Ammon's horn (tissue), 1 donor: ENCODE results near the gene MAMSTR.
A peak's percentile ranks its signal among the peaks of the same experiment; 100 is the strongest.
"Not testable (repeated sequence)": the region's sequence is repeated elsewhere in the genome, so short reads cannot be mapped to it uniquely, and the experiment has no call there.

ENCODE experiments used
- DNase-seq: peaks from one replicate; pipeline ENCODE4 v3.0.0-alpha.2; 2016; ENCODE audit warnings: low spot score

Gene MAMSTR

GRCh38 chr19:48720613-48721296 is 1.2 kb upstream of the MAMSTR start:
- DNase-seq = peak; percentile 100

DNA sequence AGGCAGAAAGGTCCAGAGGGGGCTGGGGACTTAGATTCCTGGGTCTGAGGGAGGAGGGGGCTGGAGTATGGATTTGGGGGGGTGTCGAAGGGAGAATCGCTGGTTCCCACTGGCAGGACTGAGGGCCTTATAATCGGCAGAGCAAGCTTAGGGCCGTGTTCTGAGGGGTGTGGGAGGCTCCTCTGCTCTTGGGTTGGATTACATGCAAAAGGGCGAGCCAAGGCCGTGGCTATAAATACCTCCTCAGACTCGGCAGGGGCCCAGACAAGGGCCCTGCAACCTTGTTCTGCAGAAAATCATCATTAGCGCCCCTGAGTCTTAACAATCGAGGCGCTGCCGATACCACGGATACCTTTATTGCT is 707 bp upstream of the MAMSTR start:
- DNase-seq = no peak

GRCh38 chr19:48718711-48719231 is 754 bp downstream of the MAMSTR start:
- no peak for DNase-seq

DNA sequence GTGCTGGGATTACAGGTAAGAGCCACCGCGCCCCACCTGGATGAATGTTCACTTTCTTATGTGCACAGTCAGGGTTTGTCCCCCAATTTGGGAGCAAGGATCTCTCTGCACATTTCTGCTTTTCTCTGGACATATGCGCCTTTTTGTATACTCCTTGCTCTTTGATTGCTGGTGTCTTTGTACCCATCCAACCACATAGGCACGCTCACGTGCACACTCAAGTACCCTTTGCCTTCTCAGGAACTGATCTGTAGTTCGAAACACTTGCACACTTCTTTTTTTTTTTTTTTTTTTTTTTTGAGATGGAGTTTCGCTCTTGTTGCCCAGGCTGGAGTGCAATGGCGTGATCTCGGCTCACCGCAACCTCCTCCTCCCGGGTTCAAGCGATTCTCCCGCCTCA is 1.4 kb downstream of the MAMSTR start:
- not testable (repeated sequence) for DNase-seq

- peak; percentile 81 for DNase-seq
These were observed 2.8 kb downstream of the MAMSTR start for GRCh38 chr19:48716562-48717291.

DNA sequence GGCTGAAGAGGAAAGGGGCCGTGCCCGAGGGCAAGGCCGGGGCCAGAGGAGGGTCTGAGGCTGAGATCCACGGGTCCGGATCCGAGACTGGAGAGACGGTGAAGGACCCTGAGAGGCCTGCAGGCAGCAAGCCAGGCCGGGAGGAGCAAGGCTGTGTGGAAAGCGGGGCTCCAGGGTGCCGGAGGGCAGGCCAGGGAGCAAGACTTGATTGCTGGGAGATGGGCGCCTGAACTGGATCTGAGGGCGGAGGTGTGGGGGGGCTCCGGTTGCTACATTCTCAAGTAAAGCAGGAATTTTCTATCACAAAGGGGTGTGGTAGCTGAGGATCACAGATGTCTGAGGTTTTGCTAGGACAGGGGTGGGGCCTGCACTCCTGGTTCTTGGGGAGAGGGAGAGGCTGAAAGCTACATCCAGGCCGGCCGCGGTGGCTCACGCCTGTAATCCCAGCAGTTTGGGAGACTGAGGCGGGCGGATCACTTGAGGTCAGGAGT is 3.8 kb downstream of the MAMSTR start:
- DNase-seq = no peak

- no peak for DNase-seq
These were observed 4.5 kb downstream of the MAMSTR start for GRCh38 chr19:48714759-48715675.

- DNase-seq = peak; percentile 100
These were observed 5.4 kb downstream of the MAMSTR start for GRCh38 chr19:48713864-48714755.

DNA sequence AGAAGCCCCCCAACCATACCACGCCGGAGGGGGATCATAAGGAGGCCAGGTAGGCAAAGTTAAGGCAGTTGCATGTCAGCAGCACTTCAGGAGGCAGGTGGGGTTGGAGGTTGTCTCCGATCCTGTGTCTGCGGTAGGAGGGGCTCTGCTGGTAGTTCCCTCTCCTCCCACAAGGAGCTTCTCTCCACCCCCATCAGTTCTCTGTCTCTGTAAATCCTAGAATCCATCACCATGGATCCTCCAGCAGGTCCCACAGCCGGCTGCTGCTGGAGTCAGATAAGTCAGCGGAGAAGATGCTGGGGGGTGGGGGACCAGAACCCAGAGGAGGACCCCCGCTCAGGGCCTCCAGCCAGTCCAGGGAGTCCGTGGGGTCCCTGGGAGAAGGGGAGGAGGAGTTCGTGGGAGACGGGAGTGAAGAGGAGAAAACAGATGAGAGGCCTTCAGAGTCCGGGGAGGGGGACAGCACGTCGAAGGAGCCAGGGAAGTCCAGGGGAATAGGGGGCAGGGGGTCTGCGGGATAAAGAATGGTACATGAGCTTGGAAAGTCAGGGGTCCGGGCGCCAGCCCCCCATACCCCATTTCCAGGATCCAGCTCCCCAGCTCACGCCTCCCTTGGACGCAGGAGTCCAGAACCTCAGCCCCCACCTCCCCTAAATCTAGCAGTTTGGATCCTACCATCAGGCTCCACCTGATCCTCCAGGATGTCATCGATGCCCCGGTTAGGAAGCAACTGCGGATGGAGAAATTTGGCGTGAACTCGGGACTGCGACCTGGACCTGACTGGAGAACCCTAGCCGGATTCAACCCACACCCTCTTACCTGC is 6.3 kb downstream of the MAMSTR start:
- DNase-seq = no peak

GRCh38 chr19:48711106-48711662 is 8.3 kb downstream of the MAMSTR start:
- DNase-seq = no peak

DNA sequence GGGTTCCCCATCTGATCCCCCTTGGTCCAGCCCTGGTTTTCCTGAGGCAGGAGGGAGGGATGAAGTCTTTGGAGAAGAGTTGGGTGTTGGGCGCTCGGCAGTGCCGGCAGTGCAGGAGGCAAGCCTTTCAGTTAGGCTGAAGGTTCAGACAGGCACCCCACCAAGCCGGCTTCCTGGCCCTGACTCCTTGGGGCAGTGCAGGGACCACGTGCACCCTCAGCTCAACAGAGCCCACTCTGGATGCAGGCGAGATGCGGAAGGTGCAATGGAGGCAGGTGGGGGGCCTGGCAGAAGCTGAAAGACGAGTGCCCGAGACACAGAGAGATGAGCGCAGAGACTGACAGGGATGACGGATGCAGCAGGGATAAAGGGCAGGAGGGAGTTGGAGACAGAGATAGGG is 11.1 kb downstream of the MAMSTR start:
- no peak for DNase-seq

DNA sequence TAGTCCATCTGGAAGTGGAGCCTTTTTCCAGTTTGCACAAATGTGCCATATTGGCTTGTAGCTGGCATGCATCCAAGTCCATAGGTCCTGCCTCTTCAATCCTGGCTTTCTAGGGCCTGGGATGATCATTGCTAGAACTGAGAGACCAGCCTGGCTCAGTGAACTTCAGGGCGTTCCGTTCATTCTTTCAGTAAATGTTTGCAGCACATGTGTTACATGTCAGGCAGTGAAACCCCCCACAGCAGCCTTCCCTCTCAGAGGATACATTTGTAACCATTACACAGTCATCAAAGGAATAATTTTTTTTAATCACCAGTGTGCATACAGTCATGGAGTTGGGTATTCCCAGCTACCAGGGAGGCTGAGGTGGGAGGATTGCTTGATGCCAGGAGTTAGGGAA is 14.1 kb downstream of the MAMSTR start:
- DNase-seq = no peak

GRCh38 chr19:48703316-48703715 is 16.2 kb downstream of the MAMSTR start:
- no peak for DNase-seq

DNA sequence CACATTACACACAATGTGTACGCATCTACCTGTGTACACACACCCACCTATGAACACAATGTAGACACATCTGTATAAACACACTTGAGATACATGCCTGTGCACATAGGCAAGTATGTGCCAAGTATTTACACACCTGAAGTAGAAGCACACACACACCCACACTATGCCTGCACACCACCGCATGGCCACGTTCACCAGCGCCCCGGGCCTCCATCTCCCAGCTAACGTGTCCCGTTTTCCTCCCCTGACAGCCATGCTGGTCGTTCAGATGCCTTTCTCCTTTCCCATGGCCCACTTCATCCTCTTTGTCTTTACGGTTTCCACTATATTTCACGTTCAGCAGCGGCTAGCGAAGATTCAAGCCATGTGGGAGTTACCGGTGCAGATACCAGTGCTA is 16.8 kb downstream of the MAMSTR start:
- no peak for DNase-seq

- no peak for DNase-seq
These were observed 21.5 kb downstream of the MAMSTR start for GRCh38 chr19:48698046-48698445.

DNA sequence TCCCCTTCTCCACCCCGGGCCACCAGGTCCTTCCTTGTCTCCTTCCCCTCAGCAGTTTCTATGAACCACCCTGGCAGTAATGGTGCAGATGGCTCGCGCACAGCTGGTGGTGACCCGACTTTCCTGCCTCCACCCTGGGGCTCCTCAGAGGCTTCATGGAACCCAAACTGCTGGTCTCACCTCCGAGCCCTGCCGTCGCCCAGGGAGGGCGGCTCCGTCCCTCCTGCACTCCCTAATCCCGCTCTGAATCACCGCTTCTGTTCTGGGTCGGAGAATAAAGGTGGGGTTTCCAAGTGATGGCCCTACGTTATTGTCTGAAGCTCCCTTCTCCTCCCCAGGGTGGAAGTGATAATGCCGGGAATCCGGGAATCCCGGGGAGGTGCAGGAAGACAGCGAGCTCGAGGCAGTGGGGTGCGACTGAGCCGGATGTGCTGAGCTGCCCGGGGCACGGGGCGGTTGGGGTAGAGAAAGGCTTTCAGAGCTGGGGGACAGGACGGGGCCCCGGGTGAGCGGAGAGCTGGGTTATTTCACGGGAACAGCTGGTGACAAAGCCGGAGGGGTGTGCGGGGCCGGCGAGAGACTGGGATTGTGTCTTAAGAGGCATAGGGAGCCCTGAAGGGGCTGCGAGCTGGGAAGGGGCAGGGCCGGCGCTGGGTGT is 23.0 kb downstream of the MAMSTR start:
- DNase-seq = no peak

DNA sequence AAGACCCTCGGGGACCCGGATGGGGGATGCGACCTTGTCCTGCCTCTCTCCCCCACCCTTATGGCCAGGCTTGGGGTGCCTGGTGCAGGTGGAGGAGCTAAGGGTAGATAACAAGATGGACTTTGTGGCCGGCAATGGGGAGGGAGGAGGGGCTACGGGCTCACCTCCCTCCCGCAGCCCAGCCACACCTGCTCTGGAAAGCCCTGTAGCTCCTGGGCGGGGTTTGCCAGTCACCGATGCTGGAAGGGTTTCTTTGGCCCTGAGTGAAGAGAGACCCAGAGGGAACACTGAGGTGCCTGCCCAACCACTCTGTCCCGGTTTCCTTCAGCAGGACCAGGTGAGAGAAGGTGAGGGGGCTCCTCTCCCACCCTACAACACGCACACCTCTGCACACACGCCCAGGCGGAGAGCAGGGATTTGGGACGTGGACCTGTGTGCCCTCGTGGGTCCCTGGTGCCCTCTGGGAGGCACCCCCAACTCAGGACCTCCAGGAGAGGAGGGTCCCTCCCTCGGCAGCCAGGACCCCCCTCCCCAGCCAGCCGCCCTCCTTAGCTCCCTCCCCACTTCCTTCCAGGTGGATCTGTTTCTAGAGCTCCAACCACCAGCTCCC is 23.7 kb downstream of the MAMSTR start, which contains the start of gene FUT2:
TSS of gene FUT2 (plus strand) at position 229 of the 610 bp plus-strand sequence. CDS start 6,986 bp downstream, outside the sequence.
- no peak for DNase-seq

GRCh38 chr19:48693629-48694028 is 25.9 kb downstream of the MAMSTR start:
- not testable (repeated sequence) for DNase-seq

DNA sequence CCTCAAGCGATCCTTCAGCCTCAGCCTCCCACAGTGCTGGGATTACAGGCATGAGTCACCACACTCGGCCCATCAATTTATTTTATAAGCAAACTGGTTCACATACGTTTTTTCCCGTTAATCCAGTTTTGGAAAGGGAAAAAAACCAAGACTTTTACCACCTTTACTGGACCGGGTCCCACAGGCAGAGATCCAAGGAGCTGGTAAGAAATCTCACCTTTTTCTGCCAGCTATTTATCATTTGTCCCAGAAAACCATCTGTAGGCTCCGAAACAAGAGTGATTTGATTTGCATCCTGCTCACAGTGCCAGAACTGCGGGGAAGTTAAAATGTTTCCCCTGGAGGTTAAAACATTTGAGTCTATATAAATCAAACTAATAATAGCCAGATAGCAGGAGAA is 30.1 kb downstream of the MAMSTR start:
- DNase-seq = no peak
